ENCODE results near the gene JARID2. TPM values are rescaled to one million over a fixed set of nuclear protein-coding genes. Genes with fewer than 3 reads are reported as not detected.

The JARID2 gene
- total and polyA plus RNA-seq, 4 donors = 3.8 to 14.8 (median 12.0) TPM

- no peaks in the 10 kb centered on the region for H3K9me3 ChIP-seq (ENCODE audit: control insufficient read depth in 4 of 4, insufficient read depth in 3 of 4, low read length in 3 of 4)
- H3K4me1 ChIP-seq (ENCODE audit: control insufficient read depth in 5 of 5, insufficient read depth in 5 of 5, low read length in 5 of 5) = peaks cover 3 to 62% (median 16%) of the 10 kb centered on the region in 5 donors
- no peak overlapping the region for H3K27ac ChIP-seq (ENCODE audit: low read depth in 1 of 2, low read length in 1 of 2)
- H3K9ac ChIP-seq (ENCODE audit: insufficient read depth in 1 of 2, low read length in 2 of 2) = no peak overlapping the region
- no peak for TF ChIP-seq CTCF (IDR thresholded peaks at IDR 0.05; ENCODE audit: control extremely low read depth, extremely low read depth)
- DNase-seq (no peak), ATAC-seq (ENCODE audit: insufficient read depth, low FRiP score) (no peak)
- H3K27me3 ChIP-seq (ENCODE audit: control insufficient read depth in 3 of 3, insufficient read depth in 3 of 3, low read length in 2 of 3) = no peaks in the 10 kb centered on the region
- H3K36me3 ChIP-seq (ENCODE audit: control insufficient read depth in 4 of 4, insufficient read depth in 4 of 4, low read length in 4 of 4) = no peaks in the 10 kb centered on the region
- 85 to 88% methylated on average over 4 of the region's 4 CpGs for WGBS, 2 donors
- H3K4me3 ChIP-seq = no peak overlapping the region
These were observed 214.3 kb downstream of the JARID2 start for GRCh38 chr6:15460110-15460727.

- ATAC-seq (ENCODE audit: insufficient read depth, low FRiP score) = no peak
- H3K9me3 ChIP-seq (ENCODE audit: control insufficient read depth in 4 of 4, insufficient read depth in 3 of 4, low read length in 3 of 4) = no peaks in the 10 kb centered on the region
- WGBS, 2 donors = 91 to 93% methylated on average over 6 of the region's 6 CpGs
These were observed 215.5 kb downstream of the JARID2 start for GRCh38 chr6:15461127-15461944.

GRCh38 chr6:15462256-15462655 is 216.4 kb downstream of the JARID2 start:
- no peak for TF ChIP-seq CTCF (IDR thresholded peaks at IDR 0.05; ENCODE audit: control extremely low read depth, extremely low read depth)
- Histone ChIP-seq H3K4me3 (no peak overlapping the region), H3K9ac (ENCODE audit: insufficient read depth in 1 of 2, low read length in 2 of 2) (peak overlapping the region in 1 of 2 donors; percentile 23), H3K27me3 (ENCODE audit: control insufficient read depth in 3 of 3, insufficient read depth in 3 of 3, low read length in 2 of 3) (no peaks in the 10 kb centered on the region), H3K36me3 (ENCODE audit: control insufficient read depth in 4 of 4, insufficient read depth in 4 of 4, low read length in 4 of 4) (no peaks in the 10 kb centered on the region), H3K9me3 (ENCODE audit: control insufficient read depth in 4 of 4, insufficient read depth in 3 of 4, low read length in 3 of 4) (no peaks in the 10 kb centered on the region), H3K4me1 (ENCODE audit: control insufficient read depth in 5 of 5, insufficient read depth in 5 of 5, low read length in 5 of 5) (peaks cover 3 to 59% (median 16%) of the 10 kb centered on the region in 5 donors), H3K27ac (ENCODE audit: low read depth in 1 of 2, low read length in 1 of 2) (no peak overlapping the region)
- DNase-seq (peak in 1 of 3 donors; percentile 53), ATAC-seq (ENCODE audit: insufficient read depth, low FRiP score) (no peak)
- WGBS, 2 donors = 70 to 87% methylated on average over 4 of the region's 4 CpGs

More at GRCh38 chr6:15461127-15461944, 215.5 kb downstream of the JARID2 start:
- no peaks in the 10 kb centered on the region for H3K36me3 ChIP-seq (ENCODE audit: control insufficient read depth in 4 of 4, insufficient read depth in 4 of 4, low read length in 4 of 4)
- DNase-seq = no peak
- H3K27me3 ChIP-seq (ENCODE audit: control insufficient read depth in 3 of 3, insufficient read depth in 3 of 3, low read length in 2 of 3) = no peaks in the 10 kb centered on the region
- no peak overlapping the region for H3K9ac ChIP-seq (ENCODE audit: insufficient read depth in 1 of 2, low read length in 2 of 2)
- no peak overlapping the region for H3K27ac ChIP-seq (ENCODE audit: low read depth in 1 of 2, low read length in 1 of 2)
- H3K4me1 ChIP-seq (ENCODE audit: control insufficient read depth in 5 of 5, insufficient read depth in 5 of 5, low read length in 5 of 5) = peaks cover 3 to 62% (median 16%) of the 10 kb centered on the region in 5 donors
- TF ChIP-seq CTCF (IDR thresholded peaks at IDR 0.05; ENCODE audit: control extremely low read depth, extremely low read depth) = no peak
- H3K4me3 ChIP-seq = no peak overlapping the region
